ENCODE results near the gene PSME3IP1. TPM values are rescaled to one million over a fixed set of nuclear protein-coding genes. Genes with fewer than 3 reads are reported as not detected.

Gene PSME3IP1
- polyA plus RNA-seq, 1 of the 3 experiments (the other 2 are of a cell fraction), result 80.9 TPM

DNA sequence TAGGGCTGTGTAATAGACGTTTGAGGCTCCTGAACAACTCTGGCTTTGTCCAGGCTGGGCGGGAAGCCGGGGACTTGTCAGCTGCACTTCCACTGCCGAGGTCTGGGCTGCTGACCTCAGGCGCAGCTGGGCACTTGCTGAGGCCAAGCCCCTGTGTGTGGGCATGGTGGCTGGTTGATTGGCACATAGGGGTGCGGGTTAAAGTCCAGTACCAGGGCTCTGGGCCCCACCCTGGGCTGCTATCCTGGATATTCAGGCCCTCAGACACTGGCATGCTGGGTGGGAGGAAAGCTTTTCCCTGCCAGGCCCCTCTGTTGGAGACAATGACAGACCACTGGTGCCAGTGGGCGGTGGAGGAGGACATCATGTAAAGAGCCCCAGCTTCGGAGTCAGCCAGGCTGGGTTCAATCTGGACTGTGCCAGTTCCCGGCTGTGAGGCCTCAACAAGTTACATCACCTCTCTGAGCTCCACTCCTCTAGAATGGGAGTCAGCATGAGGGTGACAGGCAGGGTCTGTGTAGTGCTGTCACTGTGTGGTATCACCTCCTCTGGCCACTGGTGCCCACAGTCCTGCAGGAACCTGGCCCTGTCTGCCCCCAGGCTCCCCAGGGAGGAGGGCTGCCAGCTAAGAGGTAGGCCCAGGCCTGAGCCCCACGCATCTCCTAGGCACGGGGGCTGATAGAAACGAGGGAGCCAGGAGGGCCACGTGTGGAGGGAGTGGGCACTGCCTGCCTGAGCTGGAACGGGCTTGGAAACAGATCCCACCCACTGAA lies 42.5 kb downstream of the PSME3IP1 start:
- no peak for DNase-seq
- Histone ChIP-seq H3F3A (replicated peaks; ENCODE audit: insufficient read depth) (peaks cover 3% of the 10 kb centered on the region), H3K9me3 (no peaks in the 10 kb centered on the region), H3K9me2 (no peaks in the 10 kb centered on the region), H3K27me3 (ENCODE audit: insufficient read depth) (no peaks in the 10 kb centered on the region), H3K27ac (ENCODE audit: low read depth in 2 of 2, low read length in 1 of 2) (no peak overlapping the region; a peak in 1 of 4 replicates), H3K4me1 (ENCODE audit: control insufficient read depth in 1 of 2, insufficient read depth in 2 of 2, low read depth in 1 of 2, low read length in 1 of 2) (peaks cover 6 to 60% of the 10 kb centered on the region in 2 experiments; a peak in 3 of 4 replicates), H2AFZ (ENCODE audit: low read depth) (no peak overlapping the region), H3K36me3 (replicated peaks in 1 of 2; ENCODE audit: control insufficient read depth in 1 of 2, insufficient read depth in 2 of 2, low read length in 1 of 2) (no peaks in the 10 kb centered on the region), H4K20me1 (ENCODE audit: insufficient read depth) (no peaks in the 10 kb centered on the region), H3K4me3 (ENCODE audit: low read depth in 2 of 2, low read length in 1 of 2) (no peak overlapping the region), H3K4me2 (no peak overlapping the region), H3K79me2 (ENCODE audit: insufficient read depth) (no peaks in the 10 kb centered on the region), H3K9ac (no peak overlapping the region)
- ChIA-PET POLR2A (no interaction called here), CTCF (interaction anchor here (0.8 to 1.4 kb wide), 5 partner anchors 7 to 50 kb away, joined by 3 to 4 read pairs (median 3); no protein-coding TSS in a partner anchor)
- 91% methylated on average over 10 of the region's 14 CpGs for WGBS (ENCODE audit: low lambda C conversion rate)
- TF ChIP-seq TAF1 (IDR thresholded peaks at IDR 0.05; ENCODE audit: borderline replicate concordance, low read depth, low read length), result no peak
- TF ChIP-seq, protein P1, sequence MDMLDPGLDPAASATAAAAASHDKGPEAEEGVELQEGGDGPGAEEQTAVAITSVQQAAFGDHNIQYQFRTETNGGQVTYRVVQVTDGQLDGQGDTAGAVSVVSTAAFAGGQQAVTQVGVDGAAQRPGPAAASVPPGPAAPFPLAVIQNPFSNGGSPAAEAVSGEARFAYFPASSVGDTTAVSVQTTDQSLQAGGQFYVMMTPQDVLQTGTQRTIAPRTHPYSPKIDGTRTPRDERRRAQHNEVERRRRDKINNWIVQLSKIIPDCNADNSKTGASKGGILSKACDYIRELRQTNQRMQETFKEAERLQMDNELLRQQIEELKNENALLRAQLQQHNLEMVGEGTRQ (IDR thresholded peaks at IDR 0.05; ENCODE audit: borderline replicate concordance, low read depth, low read length), result no peak
- TF ChIP-seq, protein P2, sequence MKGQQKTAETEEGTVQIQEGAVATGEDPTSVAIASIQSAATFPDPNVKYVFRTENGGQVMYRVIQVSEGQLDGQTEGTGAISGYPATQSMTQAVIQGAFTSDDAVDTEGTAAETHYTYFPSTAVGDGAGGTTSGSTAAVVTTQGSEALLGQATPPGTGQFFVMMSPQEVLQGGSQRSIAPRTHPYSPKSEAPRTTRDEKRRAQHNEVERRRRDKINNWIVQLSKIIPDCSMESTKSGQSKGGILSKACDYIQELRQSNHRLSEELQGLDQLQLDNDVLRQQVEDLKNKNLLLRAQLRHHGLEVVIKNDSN (IDR thresholded peaks at IDR 0.05; ENCODE audit: borderline replicate concordance, low read depth), result no peak
- TF ChIP-seq TCF12 (IDR thresholded peaks at IDR 0.05), result no peak
- no peak for TF ChIP-seq RFX5 (IDR thresholded peaks at IDR 0.05; ENCODE audit: low read length)
- no peak for TF ChIP-seq JUND (IDR thresholded peaks at IDR 0.05)
- no peak for TF ChIP-seq ZBTB33 (IDR thresholded peaks at IDR 0.05; ENCODE audit: borderline replicate concordance, low read depth)
- no peak for TF ChIP-seq FOXM1 (IDR thresholded peaks at IDR 0.05; ENCODE audit: low read depth)
- TF ChIP-seq POLR2AphosphoS5 (IDR thresholded peaks at IDR 0.05; ENCODE audit: low read depth, low read length), result no peak
- no peak for TF ChIP-seq RCOR1 (IDR thresholded peaks at IDR 0.05; ENCODE audit: low read length)
- no peak for TF ChIP-seq NRF1 (IDR thresholded peaks at IDR 0.05; ENCODE audit: low read depth, low read length)
- TF ChIP-seq EP300 (IDR thresholded peaks at IDR 0.05; ENCODE audit: borderline replicate concordance in 1 of 2, low read depth in 1 of 2, low read length in 1 of 2), result no peak
- TF ChIP-seq SMC3 (IDR thresholded peaks at IDR 0.05; ENCODE audit: low read depth, low read length), result no peak
- TF ChIP-seq, protein P3, sequence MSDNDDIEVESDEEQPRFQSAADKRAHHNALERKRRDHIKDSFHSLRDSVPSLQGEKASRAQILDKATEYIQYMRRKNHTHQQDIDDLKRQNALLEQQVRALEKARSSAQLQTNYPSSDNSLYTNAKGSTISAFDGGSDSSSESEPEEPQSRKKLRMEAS (IDR thresholded peaks at IDR 0.05; ENCODE audit: low read depth), result no peak
- no peak for TF ChIP-seq FOXJ3 (CRISPR knock-in tag; IDR thresholded peaks at IDR 0.05)
